Smooth muscle cell of the brain vasculature (primary cell): ENCODE data around the gene MAPK8.

ENCODE experiments used
- DNase-seq: peaks from one replicate; pipeline ENCODE4 v3.0.0-alpha.2; 2012; ENCODE audit warnings: low read depth, low spot score

MAPK8 gene

DNA sequence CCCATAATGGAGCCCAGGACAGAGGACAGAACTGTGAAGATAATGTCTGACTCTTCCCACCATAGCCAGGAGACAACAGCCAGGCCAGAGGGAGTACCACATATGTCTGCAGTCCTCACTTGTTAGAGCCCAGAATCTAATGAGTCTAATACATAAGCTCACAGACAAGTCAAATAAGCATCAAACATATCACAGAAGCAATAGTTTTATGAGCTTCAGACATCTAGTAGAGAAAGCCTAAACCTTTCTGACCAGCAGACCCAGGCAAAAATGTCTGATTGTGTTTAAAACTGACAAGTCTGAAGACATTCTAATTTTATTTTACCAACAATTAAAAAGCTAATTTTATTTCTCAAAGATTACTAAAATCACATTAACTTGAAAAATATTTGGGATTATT is 75.5 kb downstream of the MAPK8 start:
- no peak for DNase-seq

DNA sequence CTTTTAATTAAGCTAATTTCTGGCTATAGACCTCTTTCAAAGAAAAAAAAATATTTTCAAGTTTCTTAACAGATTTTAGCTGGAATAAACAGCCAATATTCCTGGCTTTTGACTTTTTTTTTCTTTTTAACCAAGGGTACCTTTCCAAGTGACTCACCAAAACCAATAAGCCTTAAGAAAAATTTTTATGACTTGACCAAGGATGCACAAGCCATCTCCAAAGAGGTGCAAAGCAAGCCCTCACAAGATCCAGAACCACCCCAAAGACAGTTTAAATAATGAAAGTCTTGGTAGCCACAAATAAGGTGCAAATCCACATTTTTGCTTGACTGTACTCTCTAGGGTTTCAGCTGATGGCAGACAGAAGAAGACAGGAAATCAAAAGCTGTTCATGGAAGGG is 76.5 kb downstream of the MAPK8 start:
- DNase-seq = no peak

DNA sequence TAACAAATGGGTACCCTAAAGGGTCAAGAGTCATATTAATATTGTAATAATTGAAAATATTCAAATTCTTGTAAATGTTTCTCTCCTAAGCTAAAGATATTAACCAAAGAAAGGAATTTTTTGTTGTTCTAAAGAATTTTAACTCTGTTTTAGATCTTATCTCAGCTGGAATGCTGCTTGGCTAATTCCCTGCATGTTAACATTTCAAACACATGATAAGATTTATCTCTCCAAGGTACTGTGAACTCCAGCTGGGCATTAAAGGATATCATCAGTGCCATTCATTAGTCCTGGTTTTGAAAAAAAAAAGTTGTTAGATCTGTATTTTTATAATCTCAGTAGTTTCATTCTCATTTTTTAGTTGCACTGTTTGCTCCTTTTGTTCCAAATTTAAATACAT is 76.9 kb downstream of the MAPK8 start:
- no peak for DNase-seq

DNA sequence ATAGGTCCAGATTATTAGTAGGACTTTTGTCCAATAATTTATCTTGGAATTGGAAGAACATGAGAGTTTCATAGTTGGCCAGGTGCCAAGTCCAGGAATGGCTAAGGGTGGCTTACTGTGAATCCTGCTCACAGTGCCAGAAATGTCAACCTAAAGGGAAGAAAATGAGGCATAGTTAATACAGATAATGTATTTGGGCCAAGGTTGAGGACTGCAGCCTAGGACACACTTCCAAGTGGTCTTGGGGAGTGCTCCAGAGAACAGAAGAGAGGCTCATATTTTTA is 78.2 kb downstream of the MAPK8 start:
- no peak for DNase-seq

- no peak for DNase-seq
Observed at GRCh38 chr10:48389272-48389671, 82.8 kb downstream of the MAPK8 start.

DNA sequence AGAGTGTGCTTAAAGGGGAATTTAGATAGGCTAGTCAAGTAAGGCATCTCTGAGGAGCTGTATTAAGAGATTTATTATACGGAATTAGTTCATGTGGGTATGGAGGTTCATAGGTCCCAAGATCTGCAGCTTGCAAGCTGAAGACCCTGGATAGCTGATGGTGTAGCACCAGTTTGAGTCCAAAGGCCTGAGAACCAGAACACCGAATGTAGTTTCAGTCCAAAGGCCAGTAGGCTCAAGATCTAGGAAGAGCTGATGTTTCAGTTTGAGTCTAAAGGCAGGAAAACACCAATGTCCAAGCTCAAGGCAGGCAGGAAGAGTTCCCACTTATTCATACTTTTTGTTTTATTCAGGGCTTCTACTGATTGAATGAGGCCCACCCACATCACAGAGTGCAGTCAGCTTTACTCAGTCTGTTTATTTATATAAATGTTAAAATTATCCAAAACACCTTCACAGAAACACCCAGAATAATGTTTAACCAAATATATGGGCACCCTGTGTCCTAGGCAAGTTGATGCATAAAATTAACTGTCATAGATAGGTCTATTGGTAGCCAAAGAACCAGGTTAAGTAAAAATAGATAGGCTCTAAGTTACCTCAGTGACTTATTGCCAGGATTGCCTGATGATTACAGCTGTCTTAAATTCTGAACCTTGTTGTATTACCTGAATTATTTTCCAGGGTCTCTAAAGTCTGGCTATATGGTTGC is 83.5 kb downstream of the MAPK8 start:
- DNase-seq = no peak

DNA sequence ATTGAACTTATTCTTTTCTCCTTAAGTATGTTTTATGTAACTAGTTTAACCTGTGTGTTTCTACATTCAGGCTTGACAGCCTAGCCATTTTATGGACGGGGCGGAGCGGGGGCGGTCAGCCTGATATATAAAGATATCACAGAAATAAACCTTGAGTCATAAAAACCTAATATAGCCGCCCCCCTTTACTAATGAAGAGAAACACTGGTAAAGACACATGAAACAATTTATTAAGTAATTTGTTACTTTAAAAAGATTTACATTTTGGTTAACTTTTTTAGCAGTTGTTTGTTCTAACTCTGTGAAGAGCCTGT is 84.0 kb downstream of the MAPK8 start:
- DNase-seq = no peak

DNA sequence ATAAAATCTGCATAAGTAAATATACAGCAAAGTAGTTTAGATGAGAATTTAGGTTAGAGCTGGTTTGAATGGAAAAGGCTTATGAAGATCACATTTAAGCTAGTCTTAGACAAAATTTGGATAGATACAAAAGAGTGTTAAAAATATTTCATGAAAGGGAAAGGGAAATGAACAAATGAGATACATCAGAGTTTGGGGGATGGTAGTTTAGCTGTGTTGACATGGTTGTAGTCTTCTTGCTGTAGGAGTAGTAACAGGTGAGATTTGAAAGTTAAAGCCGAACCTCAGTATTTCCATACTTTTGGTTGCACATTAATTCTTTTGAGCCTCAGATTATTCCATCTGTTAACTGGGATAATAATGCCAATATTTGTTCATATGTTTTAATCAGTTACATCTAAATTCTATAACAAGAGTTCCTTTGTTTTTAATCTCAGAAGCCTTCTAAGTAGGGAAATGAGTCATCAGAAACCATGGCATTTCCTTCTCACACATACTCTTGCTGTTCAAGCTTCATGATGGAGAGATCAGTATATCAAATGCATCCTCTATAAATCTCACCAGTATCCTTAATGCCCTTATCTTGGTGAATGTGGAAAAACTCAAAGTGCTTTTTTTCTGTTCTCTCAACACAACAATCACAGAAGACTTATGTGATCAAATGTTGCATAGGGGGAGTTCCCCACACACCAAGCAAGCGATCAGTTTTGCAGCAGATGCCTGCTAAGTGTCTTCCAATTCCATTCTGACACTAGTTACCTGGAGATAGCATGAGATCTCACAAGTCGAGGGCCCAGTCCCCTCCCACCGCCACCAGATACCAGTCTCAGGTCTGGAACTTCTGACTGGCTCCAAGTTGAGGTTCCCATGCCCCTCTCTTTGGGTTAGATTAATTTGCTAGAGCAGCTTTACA is 84.7 kb downstream of the MAPK8 start:
- no peak for DNase-seq

DNA sequence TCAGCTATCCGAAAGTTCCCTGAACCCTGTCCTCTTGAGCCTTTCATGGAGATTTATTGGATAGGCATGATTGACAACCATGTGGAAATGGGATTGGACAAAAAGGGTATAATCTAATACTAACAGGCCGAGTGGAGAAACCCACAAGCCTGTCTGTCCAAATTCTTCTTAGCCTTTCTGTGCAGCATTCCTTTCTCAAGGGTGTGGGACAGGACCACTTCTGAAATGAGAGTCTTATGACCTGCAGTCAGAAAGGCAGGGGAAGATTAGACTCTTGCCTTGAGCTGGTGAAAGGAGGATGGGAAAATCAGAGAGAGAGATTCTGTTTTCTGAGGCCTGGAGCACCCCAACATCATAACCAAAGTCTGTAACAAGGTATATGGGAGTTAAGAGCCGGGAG is 85.5 kb downstream of the MAPK8 start:
- no peak for DNase-seq

- no peak for DNase-seq
Observed at GRCh38 chr10:48398261-48398660, 91.8 kb downstream of the MAPK8 start.

DNA sequence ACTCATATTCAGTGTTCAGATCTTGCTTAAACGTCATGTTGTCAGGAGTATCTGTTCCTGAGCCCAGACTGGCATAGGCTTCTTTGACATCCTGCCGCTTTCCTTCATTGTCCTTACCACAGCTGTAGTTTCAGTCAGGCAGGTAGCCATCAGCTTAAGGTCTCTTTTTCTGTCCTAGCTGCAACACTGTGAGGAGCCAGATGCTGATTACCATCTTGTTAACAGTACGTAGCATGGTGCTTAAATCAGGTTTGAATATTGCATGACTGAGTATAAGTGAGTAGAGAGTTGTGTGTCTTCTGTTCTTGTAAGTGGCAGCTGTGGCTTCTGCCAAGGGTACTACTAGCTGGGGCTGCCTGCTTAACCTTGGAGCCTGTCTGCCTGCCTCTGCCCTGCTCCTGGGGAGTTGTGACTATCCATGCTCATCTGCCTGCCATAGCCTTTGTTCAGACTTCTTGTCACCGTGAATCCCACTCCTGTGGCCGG is 92.6 kb downstream of the MAPK8 start:
- no peak for DNase-seq

- no peak for DNase-seq
Observed at GRCh38 chr10:48399551-48399950, 93.1 kb downstream of the MAPK8 start.

DNA sequence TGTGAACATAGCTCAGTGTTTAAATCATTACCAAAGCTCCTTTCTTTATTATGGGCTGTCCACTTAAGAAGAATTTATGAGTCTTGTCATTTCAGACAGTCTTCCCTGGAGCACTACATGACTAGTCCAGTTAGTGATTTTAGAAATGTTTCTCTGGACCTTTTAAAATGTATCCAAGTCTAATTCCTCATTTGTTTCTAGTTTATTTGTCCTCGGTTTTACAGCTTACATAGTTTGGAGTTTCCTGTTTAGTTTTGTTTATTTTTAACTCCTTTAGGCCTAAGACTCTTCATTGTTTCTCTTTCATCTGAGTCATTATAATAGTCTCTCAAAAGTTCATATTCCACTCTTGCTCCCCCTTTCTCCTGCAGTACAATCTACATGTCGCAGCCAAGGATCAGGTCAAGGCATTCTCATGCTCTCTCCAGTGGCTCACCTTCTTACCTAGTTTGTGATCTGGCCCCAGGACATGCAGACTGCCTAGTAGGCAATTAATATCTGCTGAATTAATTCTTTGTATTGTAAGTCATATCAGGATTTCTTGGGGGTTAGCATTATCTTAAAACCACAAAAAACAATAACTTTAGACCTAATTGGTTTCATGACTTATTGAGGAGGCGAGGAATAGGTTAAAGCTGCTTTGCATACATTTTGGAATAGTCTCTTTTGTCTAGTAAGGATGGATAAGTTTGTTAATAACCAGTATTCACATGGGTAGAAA is 93.8 kb downstream of the MAPK8 start:
- no peak for DNase-seq

- DNase-seq = no peak
Observed at GRCh38 chr10:48400850-48401220, 94.4 kb downstream of the MAPK8 start.

DNA sequence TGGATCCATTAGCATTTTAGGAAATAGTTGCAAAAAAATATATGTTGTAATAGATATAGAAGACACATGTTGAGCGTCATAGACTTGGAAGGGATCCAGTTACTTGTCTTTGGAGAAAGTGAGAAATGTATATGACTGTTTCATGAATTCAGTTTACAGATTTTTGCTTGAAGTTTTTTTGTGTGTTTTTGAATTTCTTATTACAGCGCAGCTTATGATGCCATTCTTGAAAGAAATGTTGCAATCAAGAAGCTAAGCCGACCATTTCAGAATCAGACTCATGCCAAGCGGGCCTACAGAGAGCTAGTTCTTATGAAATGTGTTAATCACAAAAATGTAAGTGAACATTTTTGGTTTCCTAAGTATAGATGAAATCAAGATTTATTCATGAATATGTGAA is 98.2 kb downstream of the MAPK8 start:
- no peak for DNase-seq

DNA sequence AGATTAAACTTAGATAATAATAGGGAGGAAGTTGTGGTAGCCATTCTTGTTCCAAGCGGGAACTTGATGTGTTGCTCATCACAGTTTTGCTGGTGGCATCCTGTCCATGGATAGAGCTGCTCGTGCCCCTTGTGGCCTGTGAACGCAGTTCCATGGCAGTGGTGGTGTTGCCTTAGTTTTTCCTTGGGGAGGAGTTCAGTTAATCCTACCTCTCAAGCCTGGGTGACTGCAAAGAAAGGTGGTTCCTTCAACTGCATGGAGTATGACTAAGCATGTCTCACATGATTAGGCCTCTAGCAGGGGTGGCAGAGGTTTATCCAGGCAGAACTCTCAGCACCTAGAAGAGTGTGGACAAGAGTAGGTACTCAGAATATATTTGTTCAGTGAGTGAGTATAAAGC is 99.7 kb downstream of the MAPK8 start:
- no peak for DNase-seq

DNA sequence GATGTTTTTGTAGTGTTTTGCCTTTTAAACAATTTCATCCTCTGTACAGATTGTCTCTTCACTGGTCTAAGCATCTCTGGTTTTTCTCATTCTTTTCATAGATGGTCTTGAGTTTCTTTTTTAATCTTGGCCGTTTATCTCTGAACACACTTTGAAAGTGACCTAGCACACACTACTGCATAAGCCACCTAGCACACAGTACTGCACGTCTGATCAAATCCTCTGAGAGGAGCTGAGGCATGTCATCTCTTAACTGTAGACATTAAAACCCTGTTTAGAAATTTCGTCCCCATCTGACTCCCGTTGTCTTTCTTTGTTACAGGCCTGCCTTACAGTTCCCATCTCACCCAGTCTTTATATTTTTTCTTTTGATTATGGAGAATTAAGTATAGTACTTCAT is 100.2 kb downstream of the MAPK8 start:
- no peak for DNase-seq

GRCh38 chr10:48410503-48410902 is 104.0 kb downstream of the MAPK8 start:
- DNase-seq = no peak

DNA sequence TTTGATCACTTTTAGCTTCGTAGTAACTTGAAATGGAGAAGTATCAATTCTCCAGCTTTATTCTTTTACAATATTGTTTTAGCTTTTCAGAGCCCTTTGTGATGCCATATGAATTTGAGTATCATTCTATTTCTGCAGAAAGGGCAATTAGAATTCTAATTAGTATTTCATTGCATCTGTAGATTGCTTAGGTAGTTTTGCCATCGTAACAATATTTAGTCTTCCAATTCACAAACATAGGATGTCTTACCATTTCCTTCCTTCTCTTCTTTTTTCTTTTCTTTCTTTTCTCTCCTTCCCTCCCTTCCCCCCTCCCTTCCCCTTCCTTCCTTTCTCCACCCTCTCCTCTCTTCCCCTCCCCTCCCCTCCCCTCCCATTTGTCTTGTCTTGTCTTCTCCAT is 105.0 kb downstream of the MAPK8 start:
- DNase-seq = no peak

DNA sequence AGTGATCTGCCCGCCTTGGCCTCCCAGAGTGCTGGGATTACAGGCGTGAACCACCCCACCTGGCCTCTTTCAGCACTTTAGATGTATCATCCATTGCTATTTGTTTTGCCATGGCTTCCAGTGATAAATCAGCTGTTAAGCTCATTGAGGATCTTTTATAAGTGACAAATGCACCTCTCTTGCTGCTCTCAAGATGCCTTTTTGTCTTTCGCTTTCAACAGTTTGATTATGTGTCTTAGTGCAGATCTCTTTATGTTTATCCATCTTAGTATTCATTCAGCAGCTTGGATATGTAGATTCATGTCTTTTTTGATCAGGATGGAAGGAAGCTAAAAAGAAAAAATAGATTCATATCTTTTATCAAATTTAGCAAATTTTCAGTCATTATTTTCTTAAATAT is 105.6 kb downstream of the MAPK8 start:
- no peak for DNase-seq

- no peak for DNase-seq
Observed at GRCh38 chr10:48412933-48413332, 106.5 kb downstream of the MAPK8 start.

- DNase-seq = no peak
Observed at GRCh38 chr10:48414160-48414559, 107.7 kb downstream of the MAPK8 start.

GRCh38 chr10:48414778-48415177 is 108.3 kb downstream of the MAPK8 start:
- no peak for DNase-seq
